Stimulated activated CD8-positive, alpha-beta memory T cell treated with anti-CD3 and anti-CD28 coated beads, Interleukin-12 subunit alpha, Interleukin-12 subunit beta, amount 100 ng/mL, for 24 hours (primary cell): ENCODE data around the gene USP49.
"Not testable (repeated sequence)": the region's sequence is repeated elsewhere in the genome, so short reads cannot be mapped to it uniquely, and the experiment has no call there.

Experiments used
- DNase-seq: peaks from one replicate; pipeline ENCODE4 v3.0.0-alpha.2; 2020; ENCODE audit errors: extremely low read depth

The USP49 gene

DNA sequence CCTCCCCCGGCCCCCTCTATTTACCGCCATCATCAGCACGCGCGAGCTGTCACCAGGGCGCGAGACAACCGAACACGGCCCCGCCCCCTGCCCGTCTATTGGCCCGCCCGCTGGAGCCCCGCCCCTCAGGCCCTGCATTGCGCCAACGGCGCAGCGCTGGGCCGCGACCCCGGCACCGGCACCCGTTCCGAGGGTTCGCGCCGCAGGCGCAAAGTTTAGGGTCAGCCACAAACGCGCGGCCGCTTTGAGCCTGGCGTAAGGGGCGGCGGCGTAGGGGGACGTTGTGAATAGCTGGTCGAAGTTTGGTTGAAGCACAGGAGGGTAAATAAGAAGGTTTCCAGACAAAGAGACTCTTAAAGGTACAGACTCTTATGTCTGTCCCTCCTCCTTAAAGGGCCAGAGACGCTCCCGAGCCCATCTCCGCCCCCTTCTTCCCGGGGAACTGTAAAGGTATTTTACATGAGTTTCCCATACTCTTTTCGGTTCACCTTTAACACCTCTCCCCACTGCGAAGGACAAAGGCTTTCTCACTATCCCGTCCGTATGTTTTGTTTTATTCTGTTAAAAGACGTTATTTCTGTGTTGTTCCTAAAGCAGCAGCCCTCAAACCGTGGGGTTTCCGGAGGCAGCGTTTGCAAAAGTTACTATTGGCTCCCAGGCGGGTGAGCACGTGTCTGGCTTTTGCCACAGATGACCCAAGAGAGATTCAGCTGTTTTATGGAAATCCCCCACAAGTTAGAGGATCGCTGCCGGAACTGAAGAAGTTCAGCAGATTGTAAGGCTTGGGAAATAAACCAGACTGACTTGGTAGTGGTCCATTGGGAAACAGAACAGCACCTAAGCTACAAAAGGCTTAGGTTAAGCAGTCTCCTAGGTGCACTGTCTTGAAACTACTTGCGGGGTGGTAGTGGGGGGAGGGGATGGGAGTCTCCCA lies at the start of gene USP49:
Gene USP49 (minus strand): TSS at position 76 of the 934 bp plus-strand sequence. CDS start 88,392 bp downstream, outside the sequence.
- peak; percentile 88 for DNase-seq

GRCh38 chr6:41943456-41943855 lies 48.3 kb upstream of the USP49 start:
- no peak for DNase-seq

- DNase-seq, result not testable (repeated sequence)
Measured at GRCh38 chr6:41942882-41943281, 47.7 kb upstream of the USP49 start.

DNA sequence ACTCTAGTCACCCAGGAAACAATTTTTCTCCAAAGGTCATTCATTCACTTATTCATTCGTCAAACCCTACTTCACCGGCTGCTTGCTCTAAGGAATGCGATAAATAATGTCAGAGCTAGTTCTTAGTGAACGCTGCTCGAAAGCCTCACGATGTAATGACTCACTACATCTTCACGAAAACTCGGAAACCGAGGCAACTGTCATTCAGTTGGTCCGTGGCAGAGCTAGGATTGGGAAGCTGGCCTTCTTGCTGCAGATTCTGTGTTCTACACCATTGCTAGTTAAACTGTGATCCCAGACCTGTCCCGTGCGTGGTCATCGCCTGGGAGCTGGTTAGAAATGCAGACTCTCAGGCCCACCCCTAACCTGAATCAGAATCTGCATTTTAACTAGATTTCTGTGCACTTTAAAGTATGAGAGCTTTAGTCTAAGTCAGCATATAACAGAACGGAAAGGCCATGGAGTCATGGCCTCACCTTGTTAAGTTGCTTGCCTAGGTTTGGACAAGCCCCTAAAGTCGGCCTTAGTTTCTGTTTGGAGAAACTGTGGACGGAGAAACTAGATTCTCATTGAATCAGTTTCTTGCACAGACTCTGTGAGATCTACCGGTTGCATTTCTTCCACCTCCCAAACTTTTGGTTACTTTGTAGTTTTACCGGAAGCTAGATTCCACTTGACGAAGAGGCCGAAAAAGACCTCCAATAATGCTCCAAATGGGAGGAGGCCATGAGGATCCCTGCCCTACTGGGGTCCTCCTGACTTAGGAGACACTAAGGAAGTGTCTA lies 47.1 kb upstream of the USP49 start:
- no peak for DNase-seq

- DNase-seq, result peak; percentile 88
Measured at GRCh38 chr6:41941280-41942066, 46.3 kb upstream of the USP49 start, which contains the start of gene CCND3. CCND3 (minus strand) TSS chr6:41941808; CDS start chr6:41941649, 159 bp downstream.

DNA sequence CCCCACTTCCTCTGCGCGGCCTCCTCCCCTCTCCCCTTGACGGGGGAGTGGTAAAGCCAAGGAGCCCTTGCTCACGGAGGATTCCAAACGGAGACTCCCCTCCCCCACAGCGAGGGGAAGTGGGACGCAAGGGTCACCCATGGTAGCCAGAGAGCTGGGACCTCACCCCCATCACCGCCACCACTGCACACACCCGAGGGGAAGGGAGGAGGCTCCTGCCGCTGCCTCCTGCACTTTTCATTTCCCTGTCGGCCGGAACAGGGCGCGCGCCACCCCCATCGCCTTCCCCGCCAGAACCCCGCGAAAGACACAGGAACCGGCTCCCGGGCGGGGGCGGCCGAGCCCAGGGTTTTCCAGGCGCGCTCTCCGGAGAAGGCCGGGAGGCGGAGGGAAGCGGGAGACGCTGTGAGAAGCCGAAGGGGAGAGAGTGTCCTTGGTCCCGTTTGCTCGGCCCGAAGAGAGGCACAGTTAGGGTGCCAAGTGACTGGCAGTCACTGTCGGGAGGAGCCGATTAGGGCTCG lies 45.6 kb upstream of the USP49 start:
- DNase-seq, result no peak

- DNase-seq, result no peak
Measured at GRCh38 chr6:41939848-41940758, 44.9 kb upstream of the USP49 start.

DNA sequence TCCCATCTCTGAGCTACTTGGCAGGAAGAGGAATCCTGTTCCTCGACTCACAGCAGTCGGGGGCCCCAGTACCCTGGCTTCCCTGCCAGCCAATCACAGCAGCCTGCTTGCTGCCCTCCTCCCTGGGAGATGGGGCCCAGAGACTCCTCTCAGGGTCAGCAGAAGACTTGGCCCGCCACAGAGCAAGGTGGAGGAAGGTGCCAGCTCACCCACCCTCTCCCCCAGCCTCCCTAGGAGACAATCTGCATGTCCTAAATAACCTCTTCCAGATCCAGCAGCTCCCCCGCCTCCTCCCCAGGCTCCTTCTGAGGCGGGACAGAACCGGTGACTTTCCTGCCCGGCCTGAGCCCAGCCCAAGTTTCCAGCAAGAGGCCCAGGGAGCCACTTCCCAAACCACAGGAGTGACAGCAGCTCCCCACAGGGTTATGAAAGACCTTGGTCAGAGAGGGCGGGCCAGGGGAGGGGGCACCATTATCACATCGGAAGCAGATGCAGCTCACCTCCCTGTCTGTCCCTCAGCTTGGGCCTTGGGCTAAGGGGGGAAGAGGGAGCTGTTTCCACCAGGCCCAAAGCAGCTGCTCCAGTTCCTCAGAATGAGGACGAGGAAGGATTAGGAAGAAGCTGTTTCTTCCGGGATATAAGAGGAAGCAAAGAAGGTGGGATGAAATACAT lies 44.1 kb upstream of the USP49 start:
- DNase-seq, result no peak

GRCh38 chr6:41938590-41939175 lies 43.5 kb upstream of the USP49 start:
- DNase-seq, result no peak

- no peak for DNase-seq
Measured at GRCh38 chr6:41937861-41938574, 42.8 kb upstream of the USP49 start.

DNA sequence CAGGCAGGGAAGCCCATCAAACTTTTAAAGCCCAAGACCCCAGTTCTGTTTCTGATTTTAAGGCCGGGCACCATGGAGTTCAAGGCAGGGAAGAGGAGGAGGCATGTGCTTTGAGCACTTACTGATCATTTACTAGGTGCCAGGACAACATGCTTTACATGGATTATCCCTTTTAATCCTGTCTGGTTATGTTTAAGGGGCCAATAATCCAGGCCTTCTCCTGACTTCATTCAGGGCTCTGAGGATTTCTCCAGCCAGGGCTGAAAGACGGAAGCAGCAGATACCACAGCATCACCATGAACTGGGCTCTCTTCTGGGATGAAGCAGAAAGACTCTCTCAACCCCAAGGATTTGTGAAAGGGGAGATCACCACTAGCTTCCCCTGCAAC lies 42.3 kb upstream of the USP49 start:
- DNase-seq, result no peak

DNA sequence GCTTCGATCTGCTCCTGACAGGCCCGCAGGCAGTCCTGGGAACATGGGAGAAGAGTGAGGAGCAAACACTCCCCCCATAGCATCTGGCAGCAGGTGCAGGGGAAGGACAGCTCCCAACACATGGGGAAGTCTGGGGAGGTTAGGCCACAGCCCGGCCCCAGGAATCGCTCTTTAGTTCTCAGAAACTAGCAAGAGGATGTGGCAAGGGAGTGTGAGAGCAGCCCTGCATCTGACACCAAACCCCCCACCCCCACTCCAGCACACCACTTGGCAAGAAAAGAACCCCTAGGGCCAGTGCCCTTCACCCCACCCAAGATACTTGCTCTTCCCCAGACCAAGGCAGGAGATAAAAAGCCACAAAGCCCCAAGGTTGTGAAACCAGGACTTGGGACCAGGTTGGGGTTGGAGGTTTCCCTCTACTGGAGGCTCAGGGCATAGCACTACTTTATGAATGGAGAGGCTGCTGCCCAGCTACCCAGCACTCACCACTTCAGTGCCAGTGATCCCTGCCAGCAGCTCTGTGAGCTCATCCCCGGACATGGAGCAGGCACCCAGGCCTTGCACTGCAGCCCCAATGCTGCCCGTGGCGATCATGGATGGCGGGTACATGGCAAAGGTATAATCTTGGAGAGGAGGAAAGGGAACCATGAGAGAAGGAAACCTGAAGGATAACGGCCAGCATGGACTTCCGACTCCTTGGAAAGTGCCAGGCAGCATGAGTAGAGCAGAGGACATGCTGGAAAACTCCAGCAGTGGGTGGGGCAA lies 41.1 kb upstream of the USP49 start:
- peak; percentile 51 for DNase-seq

GRCh38 chr6:41935685-41936072 lies 40.5 kb upstream of the USP49 start:
- no peak for DNase-seq

- no peak for DNase-seq
Measured at GRCh38 chr6:41935193-41935574, 40.0 kb upstream of the USP49 start.

- no peak for DNase-seq
Measured at GRCh38 chr6:41934278-41935192, 39.4 kb upstream of the USP49 start.

GRCh38 chr6:41932378-41932777 lies 37.2 kb upstream of the USP49 start:
- no peak for DNase-seq

- DNase-seq, result no peak
Measured at GRCh38 chr6:41931792-41932191, 36.6 kb upstream of the USP49 start.
